ENCODE data around the gene HPS5. TPM values are rescaled to one million over a fixed set of nuclear protein-coding genes. Genes with fewer than 3 reads are reported as not detected.
A peak's percentile ranks its signal among the peaks of the same experiment; 100 is the strongest.

The HPS5 gene
- polyA plus RNA-seq, 1 donor, result 18.2 TPM

DNA sequence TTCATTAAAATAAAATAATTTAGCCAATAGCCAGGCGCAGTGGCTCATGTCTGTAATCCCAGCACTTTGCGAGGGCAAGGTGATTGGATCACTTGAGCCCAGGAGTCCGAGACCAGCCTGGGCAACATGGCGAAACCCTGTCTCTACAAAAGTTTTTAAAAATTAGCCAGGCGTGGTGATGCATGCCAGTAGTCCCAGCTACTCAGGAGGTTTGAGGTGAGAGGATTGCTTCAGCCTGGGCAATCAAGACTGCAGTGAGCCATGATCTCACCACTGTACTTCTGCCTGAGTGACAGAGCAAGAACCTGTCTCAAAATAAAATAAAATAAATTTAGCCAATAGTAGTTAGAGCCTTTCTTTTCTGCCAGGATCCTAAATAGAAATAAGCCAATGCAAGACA, 12.2 kb downstream of the HPS5 start:
- Histone ChIP-seq H3K4me1 (ENCODE audit: control insufficient read depth, insufficient read depth, low read length) (no peaks in the 10 kb centered on the region), H3K27me3 (ENCODE audit: control insufficient read depth, insufficient read depth, low read length) (no peaks in the 10 kb centered on the region), H3K4me3 (ENCODE audit: low read length) (no peak overlapping the region), H3K27ac (ENCODE audit: low read length) (no peak overlapping the region), H3K9me3 (ENCODE audit: control insufficient read depth, low read depth, low read length) (no peaks in the 10 kb centered on the region), H3K36me3 (ENCODE audit: control insufficient read depth, insufficient read depth, low read length) (peaks cover 44% of the 10 kb centered on the region)
- DNase-seq, result no peak
- no CpG with 5 or more reads among the region's 5 CpGs for WGBS (ENCODE audit: insufficient coverage, low lambda C conversion rate)

DNA sequence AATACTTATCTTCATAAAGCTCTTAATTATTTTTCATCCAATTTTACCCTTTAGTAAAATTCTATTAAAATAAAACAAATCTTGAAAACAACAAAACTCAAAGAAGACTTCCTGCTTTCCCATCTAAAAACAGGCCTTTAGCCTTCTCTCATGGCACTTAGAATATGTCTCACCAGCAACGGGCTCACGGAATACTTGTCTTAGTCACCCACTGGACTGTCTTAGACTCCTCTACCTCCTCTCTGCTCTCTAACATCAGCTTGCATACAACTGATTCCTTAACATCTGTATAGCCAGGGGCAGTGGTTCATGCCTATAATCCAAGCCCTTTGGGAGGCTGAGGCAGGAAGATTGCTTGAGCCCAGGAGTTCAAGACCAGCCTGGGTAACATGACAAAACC, 13.7 kb downstream of the HPS5 start:
- no CpG with 5 or more reads among the region's 2 CpGs for WGBS (ENCODE audit: insufficient coverage, low lambda C conversion rate)
- no peaks in the 10 kb centered on the region for H3K9me3 ChIP-seq (ENCODE audit: control insufficient read depth, low read depth, low read length)
- H3K27ac ChIP-seq (ENCODE audit: low read length), result no peak overlapping the region
- H3K36me3 ChIP-seq (ENCODE audit: control insufficient read depth, insufficient read depth, low read length), result peaks cover 50% of the 10 kb centered on the region
- H3K27me3 ChIP-seq (ENCODE audit: control insufficient read depth, insufficient read depth, low read length), result no peaks in the 10 kb centered on the region
- no peak overlapping the region for H3K4me3 ChIP-seq (ENCODE audit: low read length)
- H3K4me1 ChIP-seq (ENCODE audit: control insufficient read depth, insufficient read depth, low read length), result no peaks in the 10 kb centered on the region
- no peak for DNase-seq

DNA sequence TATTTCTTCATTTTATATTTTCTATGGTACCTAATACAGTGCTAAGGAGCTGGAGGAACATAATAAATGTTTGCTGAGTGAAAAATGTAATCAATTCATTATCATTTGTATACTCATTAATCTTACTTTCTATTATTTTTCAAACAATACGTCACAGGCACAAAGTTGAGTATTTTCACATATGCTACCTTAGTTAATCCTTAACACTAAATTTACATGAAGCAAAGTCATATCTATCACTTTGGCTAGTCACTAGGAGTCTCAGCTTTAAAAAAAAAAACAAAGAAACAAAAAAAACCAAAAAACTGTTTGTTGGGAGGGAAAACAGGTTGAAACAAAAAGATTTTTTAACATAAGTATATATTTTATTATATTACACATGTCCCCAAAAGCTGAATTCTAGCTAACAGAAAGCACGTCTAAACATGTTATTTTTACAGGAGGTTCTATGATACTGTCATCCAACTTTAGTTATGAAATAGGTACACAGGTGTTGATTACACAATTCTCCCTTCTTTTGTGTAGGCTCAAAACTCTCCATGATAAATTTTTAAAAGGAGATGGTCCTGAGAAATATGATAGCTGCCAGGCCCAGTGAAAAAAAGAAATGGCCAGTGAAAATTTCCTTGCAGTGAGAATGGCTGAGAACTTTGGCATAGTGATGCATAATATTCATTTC, 14.3 kb downstream of the HPS5 start:
- Histone ChIP-seq H3K4me3 (ENCODE audit: low read length) (no peak overlapping the region), H3K27me3 (ENCODE audit: control insufficient read depth, insufficient read depth, low read length) (no peaks in the 10 kb centered on the region), H3K36me3 (ENCODE audit: control insufficient read depth, insufficient read depth, low read length) (peaks cover 55% of the 10 kb centered on the region), H3K9me3 (ENCODE audit: control insufficient read depth, low read depth, low read length) (no peaks in the 10 kb centered on the region), H3K27ac (ENCODE audit: low read length) (no peak overlapping the region), H3K4me1 (ENCODE audit: control insufficient read depth, insufficient read depth, low read length) (no peaks in the 10 kb centered on the region)
- DNase-seq, result no peak
- WGBS (ENCODE audit: insufficient coverage, low lambda C conversion rate), result 100% methylated on average over 1 of the region's 2 CpGs

DNA sequence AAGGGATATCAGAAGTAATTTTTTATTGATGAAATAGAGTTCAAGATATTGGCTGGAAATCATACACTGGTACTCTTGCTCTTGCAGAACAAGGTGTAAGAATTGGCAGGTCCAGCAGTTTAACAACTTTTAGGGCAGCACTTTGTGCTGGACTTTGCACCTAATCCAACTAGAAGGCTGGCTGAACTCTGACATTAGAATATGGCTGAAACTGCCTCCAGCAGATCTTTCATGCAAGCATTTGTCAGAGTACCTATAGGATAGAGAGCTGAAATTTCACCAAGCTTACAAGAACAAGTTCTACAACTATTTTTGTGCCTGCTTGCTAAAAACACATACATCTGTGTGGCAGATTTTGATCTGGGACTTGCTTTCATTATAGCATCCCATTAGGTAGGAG, 17.2 kb downstream of the HPS5 start:
- H3K4me3 ChIP-seq (ENCODE audit: low read length), result no peak overlapping the region
- H3K27me3 ChIP-seq (ENCODE audit: control insufficient read depth, insufficient read depth, low read length), result no peaks in the 10 kb centered on the region
- H3K36me3 ChIP-seq (ENCODE audit: control insufficient read depth, insufficient read depth, low read length), result peaks cover 43% of the 10 kb centered on the region
- DNase-seq, result peak; percentile 31 to 68
- no peaks in the 10 kb centered on the region for H3K9me3 ChIP-seq (ENCODE audit: control insufficient read depth, low read depth, low read length)
- no peaks in the 10 kb centered on the region for H3K4me1 ChIP-seq (ENCODE audit: control insufficient read depth, insufficient read depth, low read length)
- H3K27ac ChIP-seq (ENCODE audit: low read length), result no peak overlapping the region

DNA sequence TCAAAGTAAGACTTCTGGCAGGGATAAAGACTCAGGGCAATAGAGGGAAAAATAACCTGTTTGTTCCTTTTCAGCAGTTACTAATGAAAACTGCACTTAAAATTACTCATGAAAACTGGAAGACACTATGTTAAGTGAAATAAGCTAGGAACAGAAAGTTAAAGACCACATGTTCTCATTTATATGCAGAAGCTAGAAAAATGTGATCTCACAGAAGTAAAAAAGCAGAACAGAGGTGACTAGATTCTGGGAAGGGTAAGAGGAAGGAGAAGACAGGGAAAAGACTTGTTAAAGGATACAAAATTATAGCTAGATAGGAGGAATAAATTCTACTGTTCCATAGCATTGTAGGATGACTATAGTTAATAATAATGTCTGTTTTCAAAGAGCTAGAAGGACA, 22.2 kb downstream of the HPS5 start:
- DNase-seq, result no peak
- Histone ChIP-seq H3K4me1 (ENCODE audit: control insufficient read depth, insufficient read depth, low read length) (no peaks in the 10 kb centered on the region), H3K27me3 (ENCODE audit: control insufficient read depth, insufficient read depth, low read length) (no peaks in the 10 kb centered on the region), H3K36me3 (ENCODE audit: control insufficient read depth, insufficient read depth, low read length) (peaks cover 55% of the 10 kb centered on the region), H3K4me3 (ENCODE audit: low read length) (no peak overlapping the region), H3K27ac (ENCODE audit: low read length) (no peak overlapping the region), H3K9me3 (ENCODE audit: control insufficient read depth, low read depth, low read length) (no peaks in the 10 kb centered on the region)

DNA sequence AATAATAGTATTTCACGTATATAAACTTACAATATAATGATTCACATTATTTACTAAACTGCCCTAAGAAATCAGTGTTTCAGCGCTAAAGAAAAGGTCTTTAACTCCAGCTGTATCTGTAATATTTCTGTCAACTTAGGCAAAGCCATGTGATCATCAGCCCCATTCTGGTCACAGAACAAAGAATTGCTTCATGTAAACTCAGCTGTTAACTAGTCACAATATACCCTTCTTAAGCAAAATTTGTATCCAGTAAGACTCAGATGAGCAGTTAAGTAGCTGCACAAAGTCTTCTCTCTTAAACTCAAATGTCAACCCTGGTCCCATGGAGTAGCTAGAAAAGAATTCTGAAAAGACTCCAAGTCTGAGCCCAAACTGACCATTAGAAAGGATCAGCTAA, 26.6 kb downstream of the HPS5 start:
- Histone ChIP-seq H3K4me1 (ENCODE audit: control insufficient read depth, insufficient read depth, low read length) (no peaks in the 10 kb centered on the region), H3K27me3 (ENCODE audit: control insufficient read depth, insufficient read depth, low read length) (no peaks in the 10 kb centered on the region), H3K9me3 (ENCODE audit: control insufficient read depth, low read depth, low read length) (no peaks in the 10 kb centered on the region), H3K27ac (ENCODE audit: low read length) (no peak overlapping the region), H3K36me3 (ENCODE audit: control insufficient read depth, insufficient read depth, low read length) (peaks cover 74% of the 10 kb centered on the region), H3K4me3 (ENCODE audit: low read length) (no peak overlapping the region)
- DNase-seq, result no peak
- WGBS (ENCODE audit: insufficient coverage, low lambda C conversion rate), result 100% methylated on average over 1 of the region's 2 CpGs

DNA sequence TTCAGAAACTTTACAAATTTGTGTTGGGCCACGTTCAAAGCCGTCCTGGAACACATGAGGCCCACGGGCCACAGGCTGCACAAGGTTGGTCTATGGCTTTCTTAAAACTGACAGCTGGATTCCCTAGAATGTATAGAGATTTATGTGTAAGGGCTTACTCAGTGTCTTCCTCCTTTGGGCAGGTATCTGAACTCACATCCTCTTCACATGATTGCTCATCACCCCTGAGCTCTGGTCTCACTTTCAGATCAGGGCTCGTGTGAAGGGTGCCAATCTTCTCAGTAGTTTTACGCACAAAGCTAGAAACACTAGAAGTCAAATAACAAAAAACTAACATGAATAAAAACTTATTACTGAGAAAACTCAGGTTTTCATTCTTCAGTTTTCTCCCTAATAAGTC, 27.1 kb downstream of the HPS5 start:
- Histone ChIP-seq H3K36me3 (ENCODE audit: control insufficient read depth, insufficient read depth, low read length) (peaks cover 75% of the 10 kb centered on the region), H3K9me3 (ENCODE audit: control insufficient read depth, low read depth, low read length) (no peaks in the 10 kb centered on the region), H3K27ac (ENCODE audit: low read length) (no peak overlapping the region), H3K4me1 (ENCODE audit: control insufficient read depth, insufficient read depth, low read length) (no peaks in the 10 kb centered on the region), H3K4me3 (ENCODE audit: low read length) (no peak overlapping the region), H3K27me3 (ENCODE audit: control insufficient read depth, insufficient read depth, low read length) (no peaks in the 10 kb centered on the region)
- no peak for DNase-seq
- WGBS (ENCODE audit: insufficient coverage, low lambda C conversion rate), result no CpG with 5 or more reads among the region's 5 CpGs

DNA sequence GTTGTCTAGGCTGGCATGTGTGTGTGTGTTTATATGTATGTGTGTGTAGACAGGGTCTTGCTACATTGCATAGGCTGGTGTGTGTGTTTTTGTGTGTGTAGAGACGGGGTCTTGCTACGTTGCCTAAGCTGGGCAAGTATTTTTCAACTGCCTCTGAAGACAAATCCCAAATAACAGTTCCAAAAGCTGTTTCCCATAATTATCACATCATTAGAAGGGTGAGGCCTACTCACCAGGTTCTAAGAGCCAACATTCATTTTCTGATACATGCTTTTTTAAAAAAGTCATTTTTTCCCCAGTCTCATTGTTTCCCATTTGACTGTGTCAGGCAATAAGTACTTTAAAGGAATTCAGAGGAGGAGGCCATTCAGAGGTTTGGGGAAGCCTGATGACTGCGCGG, 33.0 kb downstream of the HPS5 start:
- peaks cover 72% of the 10 kb centered on the region for H3K36me3 ChIP-seq (ENCODE audit: control insufficient read depth, insufficient read depth, low read length)
- WGBS (ENCODE audit: insufficient coverage, low lambda C conversion rate), result 100% methylated on average over 3 of the region's 4 CpGs
- H3K4me1 ChIP-seq (ENCODE audit: control insufficient read depth, insufficient read depth, low read length), result no peaks in the 10 kb centered on the region
- H3K27me3 ChIP-seq (ENCODE audit: control insufficient read depth, insufficient read depth, low read length), result no peaks in the 10 kb centered on the region
- no peak overlapping the region for H3K4me3 ChIP-seq (ENCODE audit: low read length)
- H3K9me3 ChIP-seq (ENCODE audit: control insufficient read depth, low read depth, low read length), result no peaks in the 10 kb centered on the region
- no peak for DNase-seq
- no peak overlapping the region for H3K27ac ChIP-seq (ENCODE audit: low read length)

DNA sequence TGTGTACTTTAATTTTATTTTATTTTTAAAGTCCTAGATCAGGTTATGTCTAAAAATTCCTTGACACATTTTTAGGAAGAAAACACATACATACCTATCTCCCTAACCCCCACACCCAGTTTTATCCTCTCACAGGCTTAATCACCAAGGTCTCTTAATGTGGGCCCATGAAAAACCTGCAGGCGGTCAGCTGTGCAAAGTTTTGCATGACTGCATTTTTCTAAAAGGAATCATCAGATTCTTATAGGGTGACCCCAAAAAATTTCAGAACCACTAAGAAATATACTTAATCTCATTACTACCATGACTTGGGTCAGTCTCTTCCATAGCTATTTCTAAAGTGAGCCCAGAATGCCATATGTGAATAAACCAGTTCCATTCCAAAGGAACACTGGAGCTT, 36.1 kb downstream of the HPS5 start:
- no CpG with 5 or more reads among the region's 1 CpG for WGBS (ENCODE audit: insufficient coverage, low lambda C conversion rate)
- Histone ChIP-seq H3K36me3 (ENCODE audit: control insufficient read depth, insufficient read depth, low read length) (peaks cover 72% of the 10 kb centered on the region), H3K27me3 (ENCODE audit: control insufficient read depth, insufficient read depth, low read length) (no peaks in the 10 kb centered on the region)

DNA sequence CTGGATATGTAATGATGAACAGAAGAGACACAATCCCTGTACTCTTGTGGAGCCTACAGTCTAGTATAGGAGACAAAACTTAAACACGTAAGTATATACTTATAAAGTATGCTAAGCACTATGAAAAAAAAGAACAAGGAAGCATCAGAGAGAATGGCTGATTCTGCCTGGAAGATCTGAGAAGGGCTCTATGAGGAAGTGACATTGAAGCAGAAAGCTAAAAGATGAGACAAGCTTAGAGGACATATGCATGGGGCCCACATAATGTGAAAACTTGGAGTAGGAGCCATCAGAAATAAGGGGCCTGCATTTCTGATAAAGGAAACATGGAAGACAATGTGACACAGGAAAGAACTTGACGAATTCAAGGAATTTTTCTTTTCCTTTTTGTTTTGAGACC, 39.3 kb downstream of the HPS5 start:
- no peaks in the 10 kb centered on the region for H3K9me3 ChIP-seq (ENCODE audit: control insufficient read depth, low read depth, low read length)
- DNase-seq, result no peak
- peaks cover 68% of the 10 kb centered on the region for H3K36me3 ChIP-seq (ENCODE audit: control insufficient read depth, insufficient read depth, low read length)
- H3K4me3 ChIP-seq (ENCODE audit: low read length), result no peak overlapping the region
- WGBS (ENCODE audit: insufficient coverage, low lambda C conversion rate), result 100% methylated on average over 1 of the region's 2 CpGs
- H3K4me1 ChIP-seq (ENCODE audit: control insufficient read depth, insufficient read depth, low read length), result no peaks in the 10 kb centered on the region
- no peak overlapping the region for H3K27ac ChIP-seq (ENCODE audit: low read length)
- no peaks in the 10 kb centered on the region for H3K27me3 ChIP-seq (ENCODE audit: control insufficient read depth, insufficient read depth, low read length)

More for the DNA sequence above, 36.1 kb downstream of the HPS5 start:
- Histone ChIP-seq H3K9me3 (ENCODE audit: control insufficient read depth, low read depth, low read length) (no peaks in the 10 kb centered on the region), H3K4me1 (ENCODE audit: control insufficient read depth, insufficient read depth, low read length) (no peaks in the 10 kb centered on the region), H3K27ac (ENCODE audit: low read length) (no peak overlapping the region), H3K4me3 (ENCODE audit: low read length) (no peak overlapping the region)
- no peak for DNase-seq

DNA sequence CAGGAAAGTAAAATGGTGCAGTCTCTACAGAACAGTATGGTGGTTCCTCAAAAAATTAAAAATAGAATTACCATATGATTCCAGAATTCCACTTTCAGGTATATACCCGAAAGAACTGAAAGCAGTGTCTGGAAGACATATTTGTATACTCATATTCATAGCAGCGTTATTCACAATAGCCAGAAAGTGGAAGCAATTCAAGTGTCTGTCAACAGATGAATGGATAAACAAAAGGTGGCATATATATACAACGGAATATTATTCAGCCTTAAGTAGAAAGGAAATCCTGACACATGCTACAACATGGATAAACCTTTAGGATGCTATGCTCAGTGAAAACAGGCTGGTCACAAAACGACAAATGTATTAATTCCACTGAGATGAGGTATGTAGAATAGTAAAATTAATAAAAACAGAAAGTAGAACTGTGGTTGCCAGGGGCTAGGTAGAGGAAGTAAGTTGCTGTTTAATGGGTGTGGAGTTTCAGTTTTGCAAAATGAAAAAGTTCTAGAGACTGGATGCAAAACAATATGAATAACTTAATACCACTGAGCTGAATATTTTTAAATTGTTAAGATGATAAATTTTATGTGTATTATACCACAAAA, 41.4 kb downstream of the HPS5 start:
- Histone ChIP-seq H3K27ac (ENCODE audit: low read length) (no peak overlapping the region), H3K4me1 (ENCODE audit: control insufficient read depth, insufficient read depth, low read length) (no peaks in the 10 kb centered on the region), H3K9me3 (ENCODE audit: control insufficient read depth, low read depth, low read length) (peaks cover 2% of the 10 kb centered on the region), H3K27me3 (ENCODE audit: control insufficient read depth, insufficient read depth, low read length) (no peaks in the 10 kb centered on the region), H3K4me3 (ENCODE audit: low read length) (no peak overlapping the region), H3K36me3 (ENCODE audit: control insufficient read depth, insufficient read depth, low read length) (peaks cover 47% of the 10 kb centered on the region)
- no peak for DNase-seq
- 100% methylated on average over 2 of the region's 4 CpGs for WGBS (ENCODE audit: insufficient coverage, low lambda C conversion rate)
